Activated gamma-delta T cell (primary cell): ENCODE measurements around the gene KIAA1671.

Experiments
- DNase-seq: peaks from one replicate; lab custom pipeline; 2025; lab: John Stamatoyannopoulos, UW

Gene KIAA1671

DNA sequence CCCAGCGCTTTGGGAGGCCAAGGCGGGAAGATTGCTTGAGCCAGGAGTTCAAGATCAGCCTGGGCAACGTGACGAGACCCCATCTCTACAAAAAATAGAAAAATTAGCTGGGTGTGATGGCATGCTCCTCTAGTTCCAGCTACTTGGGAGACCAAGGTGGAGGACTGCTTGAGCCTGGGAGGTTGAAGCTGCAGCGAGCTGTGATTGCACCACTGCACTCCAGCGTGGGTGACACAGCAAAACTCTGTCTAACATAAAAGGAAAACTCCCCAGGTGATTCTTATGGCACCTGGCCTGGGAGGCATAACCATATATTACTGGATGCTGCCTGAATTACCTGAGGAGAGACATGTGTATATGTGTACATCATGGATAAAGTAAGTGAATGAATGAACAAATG, 29.1 kb downstream of the KIAA1671 start:
- no peak for DNase-seq

DNA sequence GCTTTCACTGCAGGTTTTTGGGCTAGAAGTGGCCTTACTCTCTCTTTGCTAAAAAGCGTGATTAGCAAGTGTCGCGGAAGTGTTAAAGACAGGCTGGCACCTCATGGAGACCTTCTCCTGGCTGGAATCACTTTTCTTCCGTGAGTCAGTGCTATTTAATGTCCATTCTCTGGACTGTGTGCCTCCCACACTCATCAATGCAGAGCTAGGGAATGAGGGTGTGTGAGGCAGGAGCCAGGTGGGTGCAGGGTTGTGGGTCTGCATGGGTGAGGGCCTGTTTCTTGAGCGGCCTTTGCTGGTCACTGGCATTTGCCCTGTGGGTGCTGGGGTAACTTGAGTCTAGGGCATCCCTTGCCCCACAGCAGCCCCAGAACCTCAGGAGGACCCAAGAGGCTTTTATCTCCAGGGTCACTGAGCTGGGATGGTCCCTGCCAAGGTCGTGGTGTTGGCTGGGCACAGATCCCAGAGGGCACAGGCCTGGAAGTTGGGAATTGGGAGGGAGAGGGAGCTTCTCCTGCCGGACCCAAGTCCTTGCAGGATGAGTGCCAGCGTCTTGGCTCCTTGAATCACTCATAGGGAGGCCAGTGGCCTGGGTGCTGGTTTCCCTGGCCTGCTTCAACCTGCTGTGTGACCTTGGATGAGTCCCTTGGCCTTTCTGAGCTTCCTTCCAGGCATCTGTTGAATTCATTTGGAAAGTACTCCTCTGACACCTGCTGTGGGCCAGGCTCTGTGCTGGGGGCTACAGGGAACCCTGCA, 30.0 kb downstream of the KIAA1671 start:
- DNase-seq = no peak

DNA sequence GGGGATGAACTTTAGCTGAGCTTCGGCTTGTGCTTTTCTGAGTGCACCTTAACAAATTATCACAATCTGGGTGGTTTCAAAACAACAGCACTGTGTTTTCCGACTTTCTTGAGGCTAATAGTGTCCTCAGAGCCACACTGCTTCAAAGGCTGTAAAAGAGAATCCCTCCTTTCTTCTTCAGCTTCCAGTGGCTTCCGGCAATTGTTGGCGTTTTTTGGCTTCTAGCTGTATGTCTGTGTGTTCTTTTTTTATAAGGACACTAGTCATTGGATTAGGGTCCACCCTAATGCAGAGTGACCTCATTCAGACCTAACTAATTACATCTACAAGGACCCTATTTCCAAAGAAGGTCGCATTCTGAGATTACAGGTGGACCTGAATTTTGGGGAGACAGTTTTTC, 30.6 kb downstream of the KIAA1671 start:
- DNase-seq = no peak

DNA sequence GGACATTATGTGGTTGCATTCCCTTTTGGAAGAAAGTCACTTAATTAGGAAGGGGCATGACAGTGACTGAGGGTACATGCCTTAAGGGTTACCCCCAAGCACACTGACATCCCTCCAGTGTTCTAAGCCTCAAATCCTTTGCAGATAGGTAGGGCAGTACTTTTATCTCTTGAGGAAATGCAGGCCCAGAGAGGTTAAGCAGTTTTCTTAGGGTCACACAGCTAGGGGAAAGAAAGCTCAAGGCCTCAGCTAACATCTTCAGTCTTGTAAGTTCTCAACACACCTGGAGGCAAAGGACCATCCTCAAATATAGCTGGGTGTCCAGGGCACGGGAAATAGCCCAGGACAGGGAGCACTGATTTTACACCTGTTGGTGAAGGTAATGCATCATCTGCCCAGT, 31.6 kb downstream of the KIAA1671 start:
- DNase-seq = no peak

DNA sequence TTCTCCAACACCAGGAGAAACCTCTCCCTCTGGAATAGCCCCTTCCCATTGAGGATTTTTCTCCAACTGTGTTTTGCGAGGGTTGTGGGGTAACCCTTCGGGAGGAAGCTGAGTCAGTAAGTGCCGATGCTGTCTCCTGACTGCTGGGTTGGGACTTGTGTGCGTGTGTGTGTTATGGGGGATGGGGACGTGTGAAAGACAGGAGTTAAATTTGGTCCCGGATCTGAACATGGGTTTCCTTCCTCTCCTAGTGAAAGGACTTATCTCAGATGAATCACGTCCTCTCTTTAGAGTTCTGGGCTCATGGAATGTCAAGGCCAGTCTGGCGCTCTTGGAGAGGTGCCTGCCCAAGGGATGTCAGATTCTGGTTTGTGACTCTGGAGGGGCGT, 33.3 kb downstream of the KIAA1671 start:
- DNase-seq = no peak

DNA sequence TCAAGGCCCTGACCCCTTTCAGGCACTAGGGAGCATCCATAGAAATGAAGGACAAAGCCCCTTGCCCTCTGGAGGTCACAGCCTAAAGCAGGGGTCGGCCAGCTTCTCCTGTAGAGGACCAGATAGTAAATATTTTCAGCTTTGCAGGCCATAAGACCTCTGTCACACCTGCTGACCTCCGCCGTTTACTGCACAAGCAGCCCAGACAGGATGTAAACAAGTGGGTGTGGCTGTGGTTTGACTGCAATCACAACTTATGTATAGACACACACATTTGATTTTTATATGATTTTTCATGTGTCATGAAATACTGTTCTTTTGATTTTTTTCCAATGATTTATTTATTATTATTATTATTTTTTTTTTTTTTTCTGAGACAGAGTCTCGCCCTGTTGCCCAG, 34.3 kb downstream of the KIAA1671 start:
- no peak for DNase-seq

DNA sequence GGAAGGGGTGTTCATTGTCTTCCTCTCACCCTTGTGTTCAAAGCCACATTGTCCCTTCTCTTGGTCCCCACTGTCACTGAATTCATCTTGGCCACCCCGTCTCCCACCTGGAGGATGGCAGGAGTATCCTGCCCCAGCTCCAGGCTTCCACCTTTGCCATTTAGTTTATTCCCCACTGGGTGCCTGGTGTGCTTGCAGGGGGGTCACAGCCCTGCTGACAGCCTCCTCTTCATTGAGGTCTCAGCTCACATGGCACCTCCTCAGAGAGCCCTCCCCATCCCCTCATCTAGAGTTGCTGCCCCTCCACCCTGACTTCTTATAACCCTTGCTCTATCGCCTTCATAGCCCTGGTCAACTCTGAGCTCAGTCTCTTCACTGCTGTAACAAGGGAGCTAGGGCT, 36.6 kb downstream of the KIAA1671 start:
- DNase-seq = no peak

DNA sequence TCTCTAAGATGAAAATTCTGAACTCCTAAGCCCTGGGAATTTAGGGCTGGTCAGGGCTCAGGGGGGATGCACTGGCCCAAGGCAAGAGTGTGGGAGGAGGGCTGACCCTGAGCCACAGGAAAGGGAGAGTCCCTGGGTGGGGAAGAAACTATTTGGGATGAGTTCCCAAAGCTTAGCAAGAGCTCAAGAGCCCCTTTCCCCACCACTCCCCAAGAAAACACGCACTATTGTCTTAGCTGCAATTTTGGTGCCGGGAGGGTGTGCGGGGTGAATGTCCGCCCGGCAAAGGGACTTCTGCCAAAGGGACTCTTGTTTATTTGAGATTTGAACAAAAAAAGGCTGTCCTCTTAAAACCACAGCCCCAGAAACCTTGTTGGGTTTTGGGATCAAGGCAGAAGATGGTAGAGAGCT, 37.0 kb downstream of the KIAA1671 start:
- DNase-seq = no peak

DNA sequence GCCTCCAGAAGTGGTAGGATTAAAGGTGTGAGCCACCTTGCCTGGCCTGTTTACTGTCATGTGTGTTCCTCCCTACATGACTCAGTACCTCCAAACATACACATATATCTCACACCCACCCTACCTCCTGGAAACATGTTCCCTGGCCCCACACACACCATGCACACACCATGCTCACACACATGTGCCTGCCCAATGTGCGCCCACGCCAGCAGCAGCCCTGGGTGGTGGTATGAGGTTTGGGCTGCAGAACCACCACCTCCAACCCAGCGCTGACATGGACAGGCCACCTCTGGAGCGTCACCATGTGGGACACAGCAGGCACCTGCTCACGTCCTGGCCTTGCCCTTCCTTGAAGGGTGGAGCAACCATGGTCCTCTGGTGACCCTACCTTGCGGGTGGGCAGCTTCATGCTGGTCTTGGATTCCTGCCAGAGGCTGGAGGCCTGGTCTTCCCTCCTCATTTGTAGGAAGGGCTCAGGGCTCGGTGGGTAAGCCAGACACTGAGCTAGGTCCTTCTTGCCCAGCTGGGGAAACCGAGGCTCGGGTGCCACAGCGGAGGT, 37.9 kb downstream of the KIAA1671 start:
- no peak for DNase-seq

DNA sequence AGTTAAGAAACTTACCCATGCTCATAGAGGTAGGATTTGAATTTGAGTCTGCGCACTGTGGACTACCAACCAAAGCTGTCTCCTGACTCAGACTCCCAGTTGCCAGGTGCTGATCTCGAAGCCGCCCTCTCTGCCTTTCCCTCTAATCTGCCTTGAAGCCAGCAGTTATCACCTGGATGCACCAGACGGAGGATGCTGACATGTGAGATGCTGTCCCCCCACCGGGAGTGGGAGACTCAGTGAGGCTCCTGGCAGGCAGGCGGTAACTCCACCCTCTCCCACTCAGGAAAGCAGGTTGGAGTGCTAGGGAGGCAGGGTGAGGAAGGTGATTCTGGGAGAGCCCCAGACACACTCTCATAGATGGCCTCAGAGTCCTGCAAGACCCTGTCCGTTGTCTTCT, 40.4 kb downstream of the KIAA1671 start:
- no peak for DNase-seq

DNA sequence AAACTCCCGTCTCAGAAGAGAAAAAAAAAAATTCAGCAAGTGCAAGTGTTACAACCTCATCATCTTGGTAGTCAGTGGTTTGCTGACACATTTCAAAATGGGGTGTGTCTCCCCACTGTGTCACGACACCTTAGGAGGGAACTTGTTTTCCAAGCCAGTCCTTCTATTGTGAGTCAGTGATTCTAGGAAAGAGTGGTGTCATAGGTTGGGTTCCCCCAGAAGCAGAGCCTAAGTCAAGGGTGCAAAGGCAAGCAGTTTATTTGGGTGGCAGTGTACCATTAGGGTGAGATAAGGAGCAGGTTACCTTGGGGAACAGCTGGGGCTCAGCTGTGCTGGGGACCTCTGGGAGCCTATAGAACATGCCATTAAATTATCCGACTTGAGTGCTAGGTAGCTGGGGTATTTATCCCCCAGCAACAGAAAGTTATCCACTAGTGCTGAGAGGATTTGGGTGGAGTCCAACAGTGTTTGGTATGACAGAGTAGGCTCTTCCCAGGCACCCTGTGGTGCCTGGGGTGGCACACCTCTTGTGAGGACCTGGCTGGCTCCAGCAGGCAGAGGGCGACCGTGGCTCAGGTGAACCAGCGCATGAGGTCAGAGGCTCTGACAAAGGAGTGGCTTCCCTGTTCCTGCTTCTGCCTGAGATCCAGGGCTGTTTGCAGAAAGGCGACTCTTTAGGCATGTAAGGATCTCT, 41.7 kb downstream of the KIAA1671 start:
- DNase-seq = no peak

DNA sequence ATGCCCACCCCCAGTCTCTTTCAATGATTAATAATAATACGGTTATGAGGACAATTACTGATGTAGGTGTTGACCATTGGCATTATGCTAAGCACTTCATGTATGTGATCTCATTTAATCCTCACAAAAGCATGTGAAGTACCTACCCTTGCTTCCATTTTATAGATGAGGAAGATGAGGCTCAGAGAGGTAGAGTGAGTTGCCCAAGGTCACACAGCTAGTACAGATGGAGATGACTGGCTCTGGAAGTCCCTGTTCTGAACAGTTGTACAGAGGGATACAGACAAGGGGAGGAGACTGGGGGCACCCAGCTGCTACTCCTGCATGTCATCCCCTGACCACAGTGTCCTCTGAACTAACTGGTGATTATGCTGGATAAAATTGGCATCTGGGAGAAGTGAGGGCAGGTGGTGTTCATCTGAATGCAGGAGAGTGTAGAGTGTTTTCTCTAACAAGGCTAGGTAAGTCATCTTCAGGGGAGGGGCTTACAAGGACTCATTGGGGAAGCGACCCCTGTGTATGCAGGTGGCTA, 43.2 kb downstream of the KIAA1671 start:
- no peak for DNase-seq

DNA sequence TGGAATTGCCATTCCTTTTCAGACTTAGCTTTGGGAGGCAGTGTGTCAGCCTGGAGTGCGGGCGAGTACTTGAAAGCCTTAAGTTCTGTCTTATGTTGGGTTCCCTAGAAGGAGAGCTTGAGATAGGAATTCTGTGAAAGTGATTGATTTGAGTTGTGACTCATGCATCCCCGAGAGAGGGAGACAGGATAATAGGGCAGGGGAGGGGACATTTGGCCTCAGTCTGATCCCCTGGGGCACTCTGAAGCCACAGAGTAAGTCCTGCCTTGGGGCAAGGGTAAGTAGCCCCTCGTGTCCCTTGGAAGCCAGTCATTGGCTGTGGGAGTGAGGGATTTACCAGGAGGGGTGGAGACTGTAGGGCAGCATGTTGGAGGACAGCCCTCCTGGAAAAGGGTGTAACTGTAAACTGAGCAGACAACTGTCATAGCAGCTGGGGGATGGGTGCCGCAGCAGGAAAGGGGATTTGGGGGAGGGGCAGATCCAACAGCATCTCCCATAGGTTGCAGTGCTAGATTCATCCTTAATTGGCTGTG, 44.0 kb downstream of the KIAA1671 start:
- no peak for DNase-seq

DNA sequence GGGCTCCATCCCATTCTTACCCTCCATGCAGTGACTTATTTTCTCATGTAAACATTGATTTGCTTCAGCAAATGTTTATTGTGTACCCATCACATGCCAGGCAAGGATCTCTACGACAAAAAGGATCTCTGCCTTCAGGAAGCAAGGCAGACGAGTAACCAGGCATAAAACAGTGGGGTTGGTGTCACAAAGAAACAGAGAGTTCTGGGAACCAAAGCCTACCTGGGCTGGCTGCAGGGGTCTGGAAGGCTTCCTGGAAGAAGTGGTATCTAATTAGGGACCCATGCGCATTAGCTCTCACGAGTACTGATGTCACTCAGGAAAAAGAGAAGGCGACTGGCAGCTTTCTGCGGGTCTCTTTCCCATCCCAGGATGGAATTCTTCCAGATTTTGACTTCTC, 44.5 kb downstream of the KIAA1671 start:
- DNase-seq = no peak

DNA sequence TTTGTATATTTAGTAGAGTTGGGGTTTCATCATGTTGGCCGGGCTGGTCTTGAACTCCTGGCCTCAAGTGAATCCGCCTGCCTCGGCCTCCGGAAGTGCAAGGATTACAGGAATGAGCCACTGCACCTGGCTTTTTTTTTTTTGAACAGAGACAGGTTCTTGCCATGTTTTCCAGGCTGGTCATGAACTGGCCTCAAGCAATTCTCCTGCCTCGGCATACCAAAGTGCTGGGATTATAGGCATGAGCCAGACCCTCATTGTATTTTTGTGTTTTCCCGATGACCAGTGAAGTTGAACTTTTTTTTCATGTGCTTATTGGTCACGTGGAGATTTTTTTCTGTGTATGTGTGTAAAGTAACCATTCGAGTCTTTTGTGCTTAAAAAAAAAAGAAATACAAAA, 48.2 kb downstream of the KIAA1671 start:
- no peak for DNase-seq

DNA sequence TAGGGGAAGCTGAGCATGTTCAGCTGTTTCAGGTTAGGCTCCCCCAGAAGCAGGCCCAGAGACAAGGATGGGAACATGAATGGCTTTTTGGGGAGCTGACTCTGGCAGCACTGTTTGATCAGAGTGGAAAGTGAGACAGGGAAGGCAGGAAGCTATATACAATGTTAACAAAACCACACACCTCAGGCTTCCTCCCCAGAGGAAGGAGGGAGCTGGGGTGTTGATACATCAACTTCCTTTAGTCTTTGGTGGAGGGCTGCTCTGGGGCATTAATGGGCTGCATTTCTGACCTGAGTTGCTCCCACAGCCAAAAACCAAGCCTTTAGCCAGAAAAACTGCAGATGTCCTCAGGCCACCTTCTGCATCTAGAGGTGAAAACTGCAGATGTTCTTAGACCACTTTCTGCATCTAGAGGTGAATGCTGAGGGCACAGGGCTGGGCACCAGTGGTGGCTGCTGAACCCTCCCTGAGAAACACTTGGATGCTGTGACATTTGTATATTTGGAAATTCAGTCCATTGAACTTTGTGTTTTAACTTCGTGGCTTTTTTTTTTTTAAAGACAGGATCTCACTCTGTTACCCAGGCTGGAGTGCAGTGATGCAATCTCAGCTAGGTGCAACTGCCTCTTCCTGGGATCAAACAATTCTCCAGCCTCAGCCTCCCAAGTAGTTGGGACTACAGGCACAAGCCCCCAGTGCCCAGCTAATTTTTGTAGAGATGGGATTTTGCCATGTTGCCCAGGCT, 49.9 kb downstream of the KIAA1671 start:
- DNase-seq = no peak

DNA sequence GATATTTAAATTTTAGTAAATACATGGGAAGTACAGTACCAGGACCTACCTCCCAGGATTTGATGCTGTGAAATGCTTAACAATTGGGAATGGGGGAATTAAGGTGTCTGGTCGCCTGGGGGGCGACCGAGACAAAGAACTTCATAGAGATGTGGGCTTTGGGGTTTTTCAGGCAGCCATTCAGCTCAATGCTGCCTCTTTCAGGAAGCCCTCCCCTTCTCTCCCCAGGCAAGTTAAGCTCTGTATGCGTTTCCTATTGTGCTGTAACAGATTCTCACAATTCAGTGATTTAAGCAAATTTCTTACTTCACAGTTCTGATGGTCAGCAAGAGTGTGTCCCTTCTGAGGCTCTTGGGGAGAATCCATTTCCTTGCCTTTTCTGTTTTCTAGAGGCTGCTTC, 53.8 kb downstream of the KIAA1671 start:
- no peak for DNase-seq

DNA sequence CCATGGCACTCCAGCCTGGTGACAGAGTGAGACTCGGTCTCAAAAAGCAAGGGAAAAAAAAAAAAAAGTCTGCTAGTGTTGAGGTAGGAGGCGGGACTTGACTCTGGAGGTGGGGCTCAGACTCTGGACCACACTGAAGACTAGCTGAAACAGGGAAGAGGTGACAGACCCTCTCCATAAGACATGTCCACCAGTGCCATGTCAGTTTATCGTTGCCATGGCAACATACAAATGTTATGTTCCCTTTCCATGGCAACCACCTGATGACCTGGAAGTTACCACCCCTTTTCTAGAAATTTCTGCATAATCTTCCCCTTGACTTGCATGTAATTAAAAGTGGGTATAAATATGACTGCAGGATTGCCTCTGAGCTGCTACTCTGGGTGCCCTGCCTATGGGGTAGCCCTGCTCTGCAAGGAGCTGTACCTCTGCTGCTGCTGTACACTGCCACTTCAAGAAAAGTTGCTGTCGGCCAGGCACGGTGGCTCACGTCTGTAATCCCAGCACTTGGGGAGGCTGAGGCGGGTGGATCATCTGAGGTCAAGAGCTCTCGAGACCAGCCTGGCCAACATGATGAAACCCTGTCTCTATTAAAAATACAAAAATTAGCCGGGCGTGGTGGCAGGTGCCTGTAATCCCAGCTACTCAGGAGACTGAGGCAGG, 55.1 kb downstream of the KIAA1671 start:
- no peak for DNase-seq

DNA sequence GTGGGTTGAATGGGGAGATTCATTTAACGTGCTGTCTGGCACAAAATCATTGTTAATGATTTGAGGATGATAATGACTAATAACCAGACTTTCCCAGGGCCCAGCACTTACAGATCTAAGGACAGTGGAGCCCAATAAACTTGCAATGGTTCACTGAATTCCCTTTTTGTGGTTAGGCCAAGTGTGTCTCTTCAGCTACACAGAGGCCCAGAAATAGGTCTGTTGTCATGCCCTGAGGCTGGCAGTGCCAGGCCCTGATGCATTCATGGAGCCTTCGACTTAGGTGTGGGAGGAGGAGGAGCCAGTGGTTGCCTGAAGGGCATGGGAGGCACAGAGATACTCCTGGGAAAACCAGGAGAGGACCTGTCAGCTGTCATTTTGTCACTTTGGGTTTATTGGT, 56.1 kb downstream of the KIAA1671 start:
- no peak for DNase-seq

DNA sequence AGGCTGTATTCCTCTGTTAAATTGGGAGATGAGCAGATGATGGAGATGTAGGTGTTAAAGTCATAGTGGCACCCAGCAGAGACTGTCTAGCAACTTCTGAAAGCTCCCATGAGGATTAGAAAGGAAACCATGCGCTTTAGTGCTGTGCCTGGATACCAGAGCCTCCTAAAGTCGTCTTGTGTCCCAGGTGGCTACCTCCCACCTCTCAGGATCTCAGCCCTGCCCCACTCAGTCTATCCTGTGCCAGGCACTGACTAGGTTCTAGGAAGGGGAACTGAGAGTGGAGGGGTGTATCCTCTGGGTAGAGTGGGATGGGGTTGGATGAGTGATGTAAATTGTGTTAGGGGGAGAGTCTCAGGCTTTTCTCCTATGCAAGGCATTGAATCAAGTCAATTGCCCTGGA, 60.2 kb downstream of the KIAA1671 start:
- DNase-seq = no peak

DNA sequence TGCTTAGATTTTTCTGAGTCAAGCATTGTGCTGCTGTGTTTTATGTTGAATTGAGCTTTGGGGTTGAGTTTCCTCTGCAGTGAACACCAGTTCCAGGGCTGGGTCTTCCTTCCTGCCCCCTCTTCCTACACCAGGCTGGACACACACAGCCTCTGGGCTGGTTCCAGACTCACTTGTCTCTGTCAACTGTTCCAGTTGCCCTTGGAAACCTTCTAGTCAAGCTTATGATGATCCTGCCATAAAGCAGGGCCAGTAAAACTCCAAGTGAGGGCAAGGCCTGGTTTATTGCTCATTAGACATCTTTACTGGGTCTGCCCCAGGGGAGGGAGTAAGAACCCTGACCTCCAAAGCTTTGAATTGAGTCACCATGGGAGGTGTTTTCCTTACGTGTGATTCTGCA, 61.1 kb downstream of the KIAA1671 start:
- DNase-seq = no peak
